ENCODE results near the gene ZG16.

- no peak for TF ChIP-seq CTCF (IDR thresholded peaks at IDR 0.05)
- no peak for TF ChIP-seq POLR2A (IDR thresholded peaks at IDR 0.05)
Observed at GRCh38 chr16:29809031-29809747, 31.1 kb downstream of the ZG16 start.
